ENCODE results near the gene ERN2. TPM values are rescaled to one million over a fixed set of nuclear protein-coding genes. Genes with fewer than 3 reads are reported as not detected.
A peak's percentile ranks its signal among the peaks of the same experiment; 100 is the strongest.

ERN2 gene
- total and polyA plus RNA-seq, 2 of the 4 experiments (the other 2 are of a cell fraction), result 0.39 to 0.54 TPM

DNA sequence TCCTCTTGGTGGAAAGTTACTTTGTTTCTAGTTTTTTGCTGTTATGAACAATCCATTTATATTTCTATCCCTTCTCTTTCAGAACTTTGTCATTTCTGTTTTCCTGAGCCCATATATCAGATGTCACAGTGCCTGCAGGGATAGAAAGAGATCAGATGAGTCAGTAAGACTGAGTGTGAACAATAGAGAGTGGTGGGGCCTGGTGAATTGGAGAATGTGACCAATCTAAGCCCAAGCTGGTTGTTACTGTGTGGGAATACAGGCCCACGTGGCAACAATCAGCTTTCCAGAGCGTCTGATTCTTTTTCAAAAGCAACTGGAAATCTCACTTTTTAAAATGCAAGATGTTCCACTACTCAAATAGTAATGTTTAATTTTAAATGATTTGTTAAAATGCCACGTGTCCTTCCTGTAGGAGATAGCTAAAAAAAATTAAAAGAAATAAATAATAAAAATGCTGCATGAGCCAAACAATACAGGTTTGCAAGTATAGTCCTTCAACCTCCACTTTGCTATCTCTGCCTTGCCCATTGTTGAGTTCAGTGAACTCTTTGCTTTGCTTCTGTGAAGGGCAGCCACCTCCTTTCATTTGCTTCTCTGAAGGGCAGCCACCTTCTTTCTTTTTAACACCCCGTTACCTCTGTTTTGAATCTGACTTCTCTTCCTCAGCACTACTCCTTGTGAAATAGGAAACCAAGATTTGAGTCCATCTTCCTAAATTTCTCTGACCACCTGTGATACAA, 62.2 kb downstream of the ERN2 start:
- no peak overlapping the region for H4K91ac ChIP-seq (ENCODE audit: insufficient read depth, low read depth, low read length)
- WGBS, 2 experiments (ENCODE audit: extremely low coverage in 2 of 2, insufficient read length in 1 of 2), result no CpG with 5 or more reads among the region's 4 CpGs
- no peak overlapping the region for H2AK5ac ChIP-seq (ENCODE audit: low read depth, low read length)
- peaks cover 31% of the 10 kb centered on the region for H4K20me1 ChIP-seq (ENCODE audit: insufficient read depth, low read length)
- H2AK9ac ChIP-seq (replicated peaks; ENCODE audit: low read depth, low read length, poor library complexity), result no peak overlapping the region
- peaks cover 16 to 33% of the 10 kb centered on the region in 2 experiments for H3K79me1 ChIP-seq (ENCODE audit: low read depth in 1 of 2, low read length in 2 of 2)
- TF ChIP-seq CEBPB (IDR thresholded peaks at IDR 0.05; ENCODE audit: low read depth, low read length) (no peak), POLR2A (IDR thresholded peaks at IDR 0.05; ENCODE audit: low read depth, low read length) (no peak), BHLHE40 (IDR thresholded peaks at IDR 0.05; ENCODE audit: low read depth, low read length) (no peak)
- TF ChIP-seq, protein P1, sequence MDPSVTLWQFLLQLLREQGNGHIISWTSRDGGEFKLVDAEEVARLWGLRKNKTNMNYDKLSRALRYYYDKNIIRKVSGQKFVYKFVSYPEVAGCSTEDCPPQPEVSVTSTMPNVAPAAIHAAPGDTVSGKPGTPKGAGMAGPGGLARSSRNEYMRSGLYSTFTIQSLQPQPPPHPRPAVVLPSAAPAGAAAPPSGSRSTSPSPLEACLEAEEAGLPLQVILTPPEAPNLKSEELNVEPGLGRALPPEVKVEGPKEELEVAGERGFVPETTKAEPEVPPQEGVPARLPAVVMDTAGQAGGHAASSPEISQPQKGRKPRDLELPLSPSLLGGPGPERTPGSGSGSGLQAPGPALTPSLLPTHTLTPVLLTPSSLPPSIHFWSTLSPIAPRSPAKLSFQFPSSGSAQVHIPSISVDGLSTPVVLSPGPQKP (IDR thresholded peaks at IDR 0.05; ENCODE audit: borderline replicate concordance, low read depth, low read length), result no peak
- TF ChIP-seq, protein P2, sequence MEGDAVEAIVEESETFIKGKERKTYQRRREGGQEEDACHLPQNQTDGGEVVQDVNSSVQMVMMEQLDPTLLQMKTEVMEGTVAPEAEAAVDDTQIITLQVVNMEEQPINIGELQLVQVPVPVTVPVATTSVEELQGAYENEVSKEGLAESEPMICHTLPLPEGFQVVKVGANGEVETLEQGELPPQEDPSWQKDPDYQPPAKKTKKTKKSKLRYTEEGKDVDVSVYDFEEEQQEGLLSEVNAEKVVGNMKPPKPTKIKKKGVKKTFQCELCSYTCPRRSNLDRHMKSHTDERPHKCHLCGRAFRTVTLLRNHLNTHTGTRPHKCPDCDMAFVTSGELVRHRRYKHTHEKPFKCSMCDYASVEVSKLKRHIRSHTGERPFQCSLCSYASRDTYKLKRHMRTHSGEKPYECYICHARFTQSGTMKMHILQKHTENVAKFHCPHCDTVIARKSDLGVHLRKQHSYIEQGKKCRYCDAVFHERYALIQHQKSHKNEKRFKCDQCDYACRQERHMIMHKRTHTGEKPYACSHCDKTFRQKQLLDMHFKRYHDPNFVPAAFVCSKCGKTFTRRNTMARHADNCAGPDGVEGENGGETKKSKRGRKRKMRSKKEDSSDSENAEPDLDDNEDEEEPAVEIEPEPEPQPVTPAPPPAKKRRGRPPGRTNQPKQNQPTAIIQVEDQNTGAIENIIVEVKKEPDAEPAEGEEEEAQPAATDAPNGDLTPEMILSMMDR (conservative IDR thresholded peaks at IDR 0.05; ENCODE audit: low read depth, low read length), result no peak
- no peak overlapping the region for H2AFZ ChIP-seq (replicated peaks; ENCODE audit: low read length, poor library complexity)
- H3K36me3 ChIP-seq (ENCODE audit: control insufficient read depth, insufficient read depth, low read length), result peaks cover 16% of the 10 kb centered on the region
- ATAC-seq (ENCODE audit: low read depth) (no peak), DNase-seq (peak; percentile 20)
- dilution Hi-C loops (cut with HindIII; ENCODE audit: low sequenced_read_pairs, unreplicated experiment) (no loop called here), intact Hi-C loops (cut with micrococcal nuclease) (no loop called here), in situ Hi-C loops (cut with MboI; ENCODE audit: low sequenced_read_pairs) (no loop called here)
- no peak overlapping the region for H2BK5ac ChIP-seq (ENCODE audit: low read depth, low read length, poor library complexity, severe bottlenecking)
- H3K9me1 ChIP-seq (ENCODE audit: insufficient read depth, low read length), result no peaks in the 10 kb centered on the region
- H3K4me1 ChIP-seq (ENCODE audit: control insufficient read depth, insufficient read depth, low read length), result no peaks in the 10 kb centered on the region
- H3K4ac ChIP-seq (ENCODE audit: low read depth, low read length), result no peak overlapping the region
- no peak overlapping the region for H3K27ac ChIP-seq (ENCODE audit: insufficient read depth, low read length)
- H3K23ac ChIP-seq (ENCODE audit: low read depth, low read length), result no peak overlapping the region
- H3K56ac ChIP-seq (ENCODE audit: extremely low read depth, insufficient read depth, low read length), result no peak overlapping the region
- CTCF ChIA-PET, result no interaction called here
- BruUV-seq (replicated peaks), result no TSS peak
- no peak overlapping the region for H3K4me3 ChIP-seq (ENCODE audit: insufficient read depth, low read depth, low read length)
- H2BK15ac ChIP-seq (ENCODE audit: low read depth, low read length), result no peak overlapping the region
- H4K5ac ChIP-seq (ENCODE audit: low read depth, low read length), result no peak overlapping the region
- no peaks in the 10 kb centered on the region for H3K27me3 ChIP-seq (ENCODE audit: control insufficient read depth, insufficient read depth, low read length)
- no peak overlapping the region for H2BK20ac ChIP-seq (ENCODE audit: low read depth, low read length)
- no peak overlapping the region for H3K14ac ChIP-seq (replicated peaks; ENCODE audit: low read depth, low read length)
- H2BK120ac ChIP-seq (ENCODE audit: low read depth, low read length), result no peak overlapping the region
- no peak overlapping the region for H3K18ac ChIP-seq (ENCODE audit: low read depth, low read length)
- no peak overlapping the region for H3K9ac ChIP-seq (ENCODE audit: low read depth, low read length)
- no peak overlapping the region for H3K4me2 ChIP-seq (ENCODE audit: low read depth, low read length)
- no peak overlapping the region for H4K8ac ChIP-seq (ENCODE audit: low read depth in 2 of 2, low read length in 2 of 2)
- no peaks in the 10 kb centered on the region for H3K9me3 ChIP-seq (ENCODE audit: control insufficient read depth, insufficient read depth, low read length)
- POLR2A ChIA-PET (ENCODE audit: unreplicated experiment), result no interaction called here
